ENCODE data around the gene GPC6.

Gene GPC6

DNA sequence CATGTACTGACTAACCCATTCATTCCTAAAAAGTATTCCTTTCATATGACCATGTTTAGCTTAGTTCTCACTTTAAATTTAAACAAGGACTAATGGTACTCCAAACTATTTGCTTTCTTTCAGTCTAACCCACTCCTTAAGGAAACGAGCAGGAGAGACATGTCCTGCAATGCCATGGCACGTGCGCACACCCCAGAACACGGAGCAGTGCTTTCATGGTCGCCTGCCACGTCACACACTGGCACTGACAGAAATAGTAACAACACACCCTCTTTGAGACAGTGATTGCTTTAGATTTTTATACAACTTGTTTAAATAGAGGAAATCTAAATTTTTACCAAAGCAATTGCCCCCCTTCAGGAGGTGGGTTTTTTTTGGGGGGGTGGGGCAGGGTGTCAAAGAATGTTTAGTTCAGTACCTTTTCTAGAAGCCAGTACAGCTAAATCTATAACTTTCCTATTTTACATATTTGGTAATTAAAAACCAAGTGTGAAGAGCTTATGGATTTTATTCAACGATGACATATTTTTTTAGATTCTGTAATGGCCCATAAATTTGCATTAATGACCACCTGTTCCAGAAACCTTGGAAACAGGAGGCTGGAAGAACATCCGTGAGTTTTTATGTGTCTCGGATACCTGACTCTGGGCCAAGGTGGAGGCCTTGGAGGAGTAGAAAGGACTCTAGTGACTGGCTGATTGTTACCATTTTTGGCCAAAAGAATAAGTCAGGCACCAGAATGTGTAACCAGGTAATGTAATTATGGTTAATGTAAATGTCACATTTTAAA lies 1005.7 kb downstream of the GPC6 start:
- Histone ChIP-seq H3K36me3 (ENCODE audit: insufficient read depth, low read length) (no peaks in the 10 kb centered on the region), H3K4me1 (ENCODE audit: insufficient read depth, low read length) (no peaks in the 10 kb centered on the region), H3K9ac (ENCODE audit: low read depth, low read length) (no peak overlapping the region), H3K9me3 (ENCODE audit: control insufficient read depth, insufficient read depth, low read length) (no peaks in the 10 kb centered on the region)

- Histone ChIP-seq H3K9ac (ENCODE audit: low read depth, low read length) (no peak overlapping the region), H3K36me3 (ENCODE audit: insufficient read depth, low read length) (no peaks in the 10 kb centered on the region), H3K4me1 (ENCODE audit: insufficient read depth, low read length) (no peaks in the 10 kb centered on the region), H3K9me3 (ENCODE audit: control insufficient read depth, insufficient read depth, low read length) (no peaks in the 10 kb centered on the region)
These were observed 1006.3 kb downstream of the GPC6 start for GRCh38 chr13:94232956-94233355.

- Histone ChIP-seq H3K4me1 (ENCODE audit: insufficient read depth, low read length) (no peaks in the 10 kb centered on the region), H3K9me3 (ENCODE audit: control insufficient read depth, insufficient read depth, low read length) (no peaks in the 10 kb centered on the region), H3K36me3 (ENCODE audit: insufficient read depth, low read length) (no peaks in the 10 kb centered on the region), H3K9ac (ENCODE audit: low read depth, low read length) (no peak overlapping the region)
These were observed 1006.8 kb downstream of the GPC6 start for GRCh38 chr13:94233401-94233800.

- no peaks in the 10 kb centered on the region for H3K4me1 ChIP-seq (ENCODE audit: insufficient read depth, low read length)
- no peaks in the 10 kb centered on the region for H3K9me3 ChIP-seq (ENCODE audit: control insufficient read depth, insufficient read depth, low read length)
- H3K9ac ChIP-seq (ENCODE audit: low read depth, low read length), result no peak overlapping the region
- no peaks in the 10 kb centered on the region for H3K36me3 ChIP-seq (ENCODE audit: insufficient read depth, low read length)
These were observed 1007.2 kb downstream of the GPC6 start for GRCh38 chr13:94233837-94234236.

DNA sequence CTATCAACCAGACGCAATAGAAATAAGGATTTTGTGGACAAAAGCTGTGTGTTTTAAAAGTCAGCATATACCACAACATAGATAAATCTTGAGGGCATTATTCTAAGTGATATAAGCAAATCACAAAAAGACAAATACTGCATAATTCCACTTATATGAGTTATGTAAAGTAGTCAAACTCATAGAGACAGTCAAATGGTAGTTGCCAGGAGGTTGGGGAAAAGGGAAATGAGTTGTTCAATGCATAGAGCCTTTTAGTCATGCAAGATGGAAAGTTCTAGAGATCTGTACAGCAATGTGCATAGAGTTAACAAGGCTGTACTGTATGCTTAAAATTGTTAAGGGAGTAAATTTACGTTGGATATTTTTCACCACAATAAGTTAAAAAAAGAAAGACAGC lies 1008.1 kb downstream of the GPC6 start:
- Histone ChIP-seq H3K9ac (ENCODE audit: low read depth, low read length) (no peak overlapping the region), H3K36me3 (ENCODE audit: insufficient read depth, low read length) (no peaks in the 10 kb centered on the region), H3K4me1 (ENCODE audit: insufficient read depth, low read length) (no peaks in the 10 kb centered on the region), H3K9me3 (ENCODE audit: control insufficient read depth, insufficient read depth, low read length) (no peaks in the 10 kb centered on the region)

- Histone ChIP-seq H3K9me3 (ENCODE audit: control insufficient read depth, insufficient read depth, low read length) (no peaks in the 10 kb centered on the region), H3K36me3 (ENCODE audit: insufficient read depth, low read length) (no peaks in the 10 kb centered on the region), H3K9ac (ENCODE audit: low read depth, low read length) (no peak overlapping the region), H3K4me1 (ENCODE audit: insufficient read depth, low read length) (no peaks in the 10 kb centered on the region)
These were observed 1009.5 kb downstream of the GPC6 start for GRCh38 chr13:94236132-94236531.

- no peaks in the 10 kb centered on the region for H3K9me3 ChIP-seq (ENCODE audit: control insufficient read depth, insufficient read depth, low read length)
- no peaks in the 10 kb centered on the region for H3K4me1 ChIP-seq (ENCODE audit: insufficient read depth, low read length)
These were observed 1010.3 kb downstream of the GPC6 start for GRCh38 chr13:94236872-94237271.

DNA sequence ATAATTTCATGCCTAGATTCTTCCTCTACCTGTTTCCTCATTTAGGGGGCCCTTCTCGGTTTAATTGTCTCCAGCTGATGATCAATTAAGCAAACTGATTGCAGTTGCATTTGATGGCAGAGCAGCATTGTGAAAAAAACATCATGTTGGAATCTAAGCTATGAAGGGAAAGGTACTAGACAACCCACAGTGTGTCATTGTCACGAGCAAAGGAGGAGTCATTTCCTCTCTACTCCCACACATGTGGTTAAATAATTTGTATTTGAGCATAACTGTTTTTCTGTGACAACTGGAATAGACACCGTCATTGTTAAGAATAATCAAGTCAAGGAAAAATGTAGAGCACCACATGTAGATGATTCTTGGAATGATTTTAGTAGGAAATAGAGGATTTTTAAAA lies 1012.5 kb downstream of the GPC6 start:
- H3K9me3 ChIP-seq (ENCODE audit: control insufficient read depth, insufficient read depth, low read length), result no peaks in the 10 kb centered on the region
- H3K36me3 ChIP-seq (ENCODE audit: insufficient read depth, low read length), result no peaks in the 10 kb centered on the region
- H3K9ac ChIP-seq (ENCODE audit: low read depth, low read length), result no peak overlapping the region
- no peaks in the 10 kb centered on the region for H3K4me1 ChIP-seq (ENCODE audit: insufficient read depth, low read length)

More at GRCh38 chr13:94236872-94237271, 1010.3 kb downstream of the GPC6 start:
- Histone ChIP-seq H3K9ac (ENCODE audit: low read depth, low read length) (no peak overlapping the region), H3K36me3 (ENCODE audit: insufficient read depth, low read length) (no peaks in the 10 kb centered on the region)

DNA sequence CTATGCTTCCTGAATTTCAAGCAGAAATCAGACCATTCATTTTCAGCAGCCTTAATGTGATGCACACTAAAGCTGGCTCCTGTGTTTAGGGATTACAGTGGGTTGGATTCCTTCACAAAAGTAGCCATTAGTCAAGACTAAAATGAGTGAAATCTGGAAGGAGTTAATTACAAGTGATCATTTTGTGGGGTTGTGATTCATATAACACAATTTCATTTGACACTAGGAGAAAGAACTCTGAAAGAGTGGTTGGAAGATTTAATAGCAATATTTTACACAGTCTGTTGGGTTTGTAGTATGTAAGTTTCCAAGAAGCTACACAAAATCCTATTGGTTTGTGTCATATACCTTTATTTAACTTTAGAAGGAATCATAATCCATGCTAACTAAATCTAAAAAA lies 1015.9 kb downstream of the GPC6 start:
- no peaks in the 10 kb centered on the region for H3K4me1 ChIP-seq (ENCODE audit: insufficient read depth, low read length)
- no peak overlapping the region for H3K9ac ChIP-seq (ENCODE audit: low read depth, low read length)
- no peaks in the 10 kb centered on the region for H3K36me3 ChIP-seq (ENCODE audit: insufficient read depth, low read length)
- H3K9me3 ChIP-seq (ENCODE audit: control insufficient read depth, insufficient read depth, low read length), result no peaks in the 10 kb centered on the region; the same call in 1 of the 2 replicates

GRCh38 chr13:94243551-94243950 lies 1016.9 kb downstream of the GPC6 start:
- no peaks in the 10 kb centered on the region; the same call in 1 of the 2 replicates for H3K9me3 ChIP-seq (ENCODE audit: control insufficient read depth, insufficient read depth, low read length)
- H3K9ac ChIP-seq (ENCODE audit: low read depth, low read length), result no peak overlapping the region
- no peaks in the 10 kb centered on the region for H3K36me3 ChIP-seq (ENCODE audit: insufficient read depth, low read length)
- peaks cover 3% of the 10 kb centered on the region; the same call in 1 of the 2 replicates for H3K4me1 ChIP-seq (ENCODE audit: insufficient read depth, low read length)

- H3K4me1 ChIP-seq (ENCODE audit: insufficient read depth, low read length), result peaks cover 11% of the 10 kb centered on the region
- no peaks in the 10 kb centered on the region; the same call in 1 of the 2 replicates for H3K9me3 ChIP-seq (ENCODE audit: control insufficient read depth, insufficient read depth, low read length)
- H3K36me3 ChIP-seq (ENCODE audit: insufficient read depth, low read length), result no peaks in the 10 kb centered on the region
- H3K9ac ChIP-seq (ENCODE audit: low read depth, low read length), result no peak overlapping the region
These were observed 1019.9 kb downstream of the GPC6 start for GRCh38 chr13:94246495-94246894.

DNA sequence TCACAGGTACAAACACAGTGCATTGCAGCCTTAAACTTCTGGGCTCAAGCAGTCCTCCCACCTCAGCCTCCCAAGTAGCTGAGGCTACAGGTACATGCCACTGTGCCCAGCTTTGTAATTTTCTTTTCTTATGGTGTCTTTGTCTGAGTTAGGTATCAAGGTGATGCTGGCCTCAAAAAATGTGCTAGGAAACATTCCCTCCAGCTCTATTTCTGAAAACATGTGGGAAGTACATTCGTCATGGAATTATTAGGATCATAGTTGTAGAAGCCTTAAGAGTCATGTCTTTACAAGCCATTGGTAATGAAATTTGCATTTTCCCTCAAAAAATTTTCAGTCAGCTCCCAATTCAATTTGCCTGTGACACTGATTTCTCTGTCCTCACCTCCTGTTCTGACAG lies 1021.3 kb downstream of the GPC6 start:
- H3K9me3 ChIP-seq (ENCODE audit: control insufficient read depth, insufficient read depth, low read length), result no peaks in the 10 kb centered on the region; the same call in 1 of the 2 replicates
- H3K4me1 ChIP-seq (ENCODE audit: insufficient read depth, low read length), result peaks cover 11% of the 10 kb centered on the region
- no peak overlapping the region for H3K9ac ChIP-seq (ENCODE audit: low read depth, low read length)
- no peaks in the 10 kb centered on the region for H3K36me3 ChIP-seq (ENCODE audit: insufficient read depth, low read length)

GRCh38 chr13:94248454-94249228 lies 1022.0 kb downstream of the GPC6 start:
- H3K9ac ChIP-seq (ENCODE audit: low read depth, low read length), result no peak overlapping the region
- peaks cover 11% of the 10 kb centered on the region for H3K4me1 ChIP-seq (ENCODE audit: insufficient read depth, low read length)
- H3K9me3 ChIP-seq (ENCODE audit: control insufficient read depth, insufficient read depth, low read length), result no peaks in the 10 kb centered on the region; the same call in 1 of the 2 replicates
- no peaks in the 10 kb centered on the region for H3K36me3 ChIP-seq (ENCODE audit: insufficient read depth, low read length)

DNA sequence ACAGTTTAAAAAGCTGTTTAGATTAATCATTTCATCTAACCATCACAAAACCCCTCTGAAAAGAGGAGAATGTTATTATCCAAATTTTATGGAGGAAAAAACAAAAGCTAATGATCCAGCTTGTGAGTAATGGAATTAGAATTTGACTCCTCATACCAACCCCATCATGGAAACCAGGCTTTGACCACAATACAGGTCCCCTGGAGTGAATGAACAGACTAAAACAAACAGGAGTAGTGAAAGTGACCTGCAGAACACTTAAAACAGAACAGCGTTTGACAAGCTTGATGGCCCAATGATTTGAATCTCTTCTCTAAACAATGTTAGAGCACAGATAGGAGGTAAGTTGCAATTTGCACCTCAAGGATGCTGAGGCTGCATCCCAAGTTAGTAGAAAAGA lies 1022.9 kb downstream of the GPC6 start:
- Histone ChIP-seq H3K9ac (ENCODE audit: low read depth, low read length) (no peak overlapping the region), H3K9me3 (ENCODE audit: control insufficient read depth, insufficient read depth, low read length) (no peaks in the 10 kb centered on the region; the same call in 1 of the 2 replicates), H3K36me3 (ENCODE audit: insufficient read depth, low read length) (no peaks in the 10 kb centered on the region), H3K4me1 (ENCODE audit: insufficient read depth, low read length) (peaks cover 11% of the 10 kb centered on the region)
